HepG2 (cell line): ENCODE measurements around the gene LAMA5. TPM values are rescaled to one million over a fixed set of nuclear protein-coding genes. Genes with fewer than 3 reads are reported as not detected.

Experiments used
- ARNTL ChIP-seq: sonication (generic); formaldehyde crosslinking; IDR thresholded peaks from 2 replicates; pipeline ENCODE4 v1.4.0; 2020; ENCODE audit warnings: mild to moderate bottlenecking, missing genetic modification reagents
- CCAR2 ChIP-seq: fragments of 200-400 bp; formaldehyde crosslinking; optimal IDR thresholded peaks from 2 replicates; pipeline ENCODE3; 2018; ENCODE audit warnings: low read depth, mild to moderate bottlenecking, low read length, moderate library complexity
- GATAD2A ChIP-seq: IDR thresholded peaks from 2 replicates; pipeline ENCODE4 v1.6.1; 2016
- HCFC1 ChIP-seq: fragments of 150-350 bp; IDR thresholded peaks from 2 replicates; pipeline ENCODE4 v1.6.1; 2014; ENCODE audit warnings: low read depth, low read length
- HDAC2 ChIP-seq: sonication (generic); formaldehyde crosslinking; IDR thresholded peaks from 2 replicates; pipeline ENCODE4 v1.4.0; 2020; ENCODE audit warnings: missing genetic modification reagents
- HOXA5 ChIP-seq: sonication (generic); formaldehyde crosslinking; IDR thresholded peaks from 2 replicates; pipeline ENCODE4 v1.4.0; 2020; ENCODE audit warnings: missing genetic modification reagents
- LCORL ChIP-seq, 2 experiments: fragments of 450-650 bp in 1 of 2; sonication (generic) in 1 of 2; formaldehyde crosslinking in 1 of 2; IDR thresholded peaks; 2 replicates each; pipeline versions ENCODE4 v1.5.0 to v1.6.1; 2017 to 2020; ENCODE audit warnings: antibody characterized with exemption in 1 of 2, missing genetic modification reagents in 1 of 2
- NFE2 ChIP-seq: sonication (generic); formaldehyde crosslinking; IDR thresholded peaks from 2 replicates; pipeline ENCODE4 v1.4.0; 2020; ENCODE audit warnings: missing genetic modification reagents
- NR2F2 ChIP-seq: IDR thresholded peaks from 2 replicates; pipeline ENCODE4 v1.6.1; 2012; ENCODE audit warnings: low read depth, inconsistent platforms, borderline replicate concordance
- ONECUT2 ChIP-seq: sonication (generic); formaldehyde crosslinking; IDR thresholded peaks from 2 replicates; pipeline ENCODE4 v1.4.0; 2020; ENCODE audit warnings: missing genetic modification reagents
- PAWR ChIP-seq: sonication (generic); formaldehyde crosslinking; IDR thresholded peaks from 2 replicates; pipeline ENCODE4 v1.4.0; 2020; ENCODE audit warnings: missing genetic modification reagents, mild to moderate bottlenecking, borderline replicate concordance
- SMARCE1 ChIP-seq: fragments of 450-650 bp; IDR thresholded peaks from 2 replicates; pipeline ENCODE4 v1.6.1; 2017; ENCODE audit warnings: borderline replicate concordance
- SRSF9 ChIP-seq: fragments of 200-400 bp; formaldehyde crosslinking; IDR thresholded peaks from 2 replicates; pipeline ENCODE4 v1.6.1; 2018; ENCODE audit warnings: borderline replicate concordance, mild to moderate bottlenecking, low read depth, low read length; ENCODE audit not compliant: insufficient read depth, poor library complexity, severe bottlenecking
- TBX2 ChIP-seq: sonication (generic); formaldehyde crosslinking; IDR thresholded peaks from 2 replicates; pipeline ENCODE4 v1.5.0; 2020; ENCODE audit warnings: missing genetic modification reagents, mild to moderate bottlenecking, borderline replicate concordance
- ZKSCAN1 ChIP-seq: fragments of 150-350 bp; IDR thresholded peaks from 2 replicates; pipeline ENCODE4 v1.6.1; 2014; ENCODE audit warnings: low read length
- ZNF124 ChIP-seq: sonication (generic); formaldehyde crosslinking; IDR thresholded peaks from 2 replicates; pipeline ENCODE4 v1.4.0; 2020; ENCODE audit warnings: missing genetic modification reagents
- ZNF143 ChIP-seq: sonication (generic); formaldehyde crosslinking; IDR thresholded peaks from 2 replicates; pipeline ENCODE4 v1.4.0; 2020; ENCODE audit warnings: missing genetic modification reagents
- ZNF552 ChIP-seq: sonication (generic); formaldehyde crosslinking; IDR thresholded peaks from 2 replicates; pipeline ENCODE4 v1.9.0; 2022; ENCODE audit warnings: missing genetic modification reagents, mild to moderate bottlenecking, borderline replicate concordance
- ZNF564 ChIP-seq: sonication (generic); formaldehyde crosslinking; IDR thresholded peaks from 2 replicates; pipeline ENCODE4 v1.8.1; 2023; ENCODE audit warnings: mild to moderate bottlenecking, missing genetic modification reagents
- ZNF614 ChIP-seq: IDR thresholded peaks from 2 replicates; pipeline ENCODE4 v1.6.1; 2018; ENCODE audit warnings: missing biosample characterization, missing genetic modification reagents, inconsistent platforms, borderline replicate concordance
- ZNF776 ChIP-seq: sonication (generic); formaldehyde crosslinking; IDR thresholded peaks from 2 replicates; pipeline ENCODE4 v1.4.0; 2020; ENCODE audit warnings: mild to moderate bottlenecking, missing genetic modification reagents
- polyA plus RNA-seq, 8 experiments: library from polyadenylated mRNA; depleted of rRNA in 3 of 8; stranded (reverse) in 7 of 8; unstranded in 1 of 8; fragments of >200 nt; fragmentation: Illumina TruSeq in 4 of 8; extraction: Trizol in 4 of 8; gene quantifications; 2 replicates each; pipeline versions ENCODE4 v1.2.1 to v1.2.3, GENCODE V29; 2011 to 2016; ENCODE audit warnings: low read depth in 4 of 8, missing spikeins in 1 of 8, mixed read lengths in 1 of 8; ENCODE audit not compliant: insufficient read depth in 1 of 8
- total RNA-seq, 5 experiments: library from RNA; depleted of rRNA; stranded (reverse); fragments of >200 nt; fragmentation: Illumina TruSeq; extraction: Trizol; gene quantifications; 2 replicates each; pipeline ENCODE4 v1.2.3, GENCODE V29; 2016; ENCODE audit warnings: low read depth in 1 of 5
- TF ChIP-seq, protein P1 (sequence below): sonication (generic); formaldehyde crosslinking; IDR thresholded peaks from 2 replicates; pipeline ENCODE4 v1.8.0; 2022; ENCODE audit warnings: mild to moderate bottlenecking, missing genetic modification reagents
- TF ChIP-seq, protein P2 (sequence below): IDR thresholded peaks from 2 replicates; pipeline ENCODE4 v1.4.0; 2020; ENCODE audit warnings: mild to moderate bottlenecking, missing genetic modification reagents
- TF ChIP-seq, protein P3 (sequence below): sonication (generic); formaldehyde crosslinking; IDR thresholded peaks from 2 replicates; pipeline ENCODE4 v1.9.0; 2022; ENCODE audit warnings: missing genetic modification reagents, mild to moderate bottlenecking, borderline replicate concordance

The LAMA5 gene
- total and polyA plus RNA-seq, 2 of the 13 experiments (the other 11 are each of a cell fraction or from before 2014, with no cell fraction given) = 21.0 to 44.7 TPM

DNA sequence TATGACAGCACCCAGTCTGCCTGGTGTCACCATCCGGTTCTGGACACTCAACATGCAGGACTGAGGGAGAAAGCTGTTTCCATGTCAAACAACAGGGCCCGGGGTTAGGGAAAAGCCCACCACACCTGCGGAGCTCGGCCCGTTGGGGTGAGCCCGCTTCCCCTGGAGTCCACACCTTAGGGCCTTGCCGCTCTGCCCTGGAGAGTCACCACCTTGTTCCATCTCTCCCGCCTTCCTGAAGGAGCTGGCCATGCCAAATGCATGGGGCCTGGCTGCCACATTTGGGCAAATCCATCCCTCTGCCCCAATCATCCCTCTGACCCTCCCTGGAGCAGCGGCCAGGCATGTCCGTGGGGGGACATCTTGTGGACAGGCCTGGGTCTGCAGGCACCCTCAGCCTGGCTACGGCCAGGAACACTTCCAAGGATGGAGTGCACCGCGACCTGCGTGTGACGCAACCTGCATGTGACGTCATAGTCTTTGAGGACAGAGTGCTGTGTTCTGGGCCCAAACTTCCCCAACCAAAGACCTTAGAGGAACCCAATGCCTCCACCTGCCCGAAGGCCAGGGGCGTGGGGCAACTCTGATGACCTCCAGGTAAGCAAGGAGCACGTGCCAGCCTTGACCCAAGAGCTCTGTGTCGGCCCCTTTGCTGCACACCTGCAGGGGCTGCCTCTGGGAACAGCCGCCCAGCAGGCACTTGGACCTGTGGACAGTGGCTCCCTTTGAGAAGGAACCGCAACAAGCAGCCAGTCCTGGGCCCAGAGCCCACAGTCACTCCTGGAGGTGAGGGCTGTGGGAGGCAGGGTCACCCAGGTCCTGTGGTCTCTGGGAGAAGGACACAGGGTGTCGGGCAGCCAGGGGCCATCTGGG lies 38.2 kb upstream of the LAMA5 start (continued):
- TF ChIP-seq CCAR2 (no peak), ZNF776 (no peak), HDAC2 (peak; percentile 59; the same call in 1 of the 2 replicates), ZNF143 (CRISPR knock-in tag) (peak; percentile 50; the same call in 1 of the 2 replicates), NFE2 (CRISPR knock-in tag) (no peak), ZKSCAN1 (no peak), ZNF124 (0 out of 2 replicates have a peak, but pooled peaks have one; percentile 36), ONECUT2 (no peak), HCFC1 (no peak; the same call in 1 of the 2 replicates), ZNF614 (CRISPR knock-in tag) (peak; percentile 34; the same call in 1 of the 2 replicates), GATAD2A (CRISPR knock-in tag) (peak; percentile 81), SRSF9 (no peak), TBX2 (CRISPR knock-in tag) (no peak), SMARCE1 (no peak), NR2F2 (no peak), ARNTL (CRISPR knock-in tag) (no peak), LCORL (IDR thresholded peaks at IDR 0.05) (no peak), LCORL (CRISPR knock-in tag; IDR thresholded peaks at IDR 0.05) (peak; percentile 54; the same call in 1 of the 2 replicates), HOXA5 (CRISPR knock-in tag) (no peak), ZNF552 (peak; percentile 56; the same call in 1 of the 2 replicates), ZNF564 (CRISPR knock-in tag) (no peak), PAWR (CRISPR knock-in tag) (no peak)
- TF ChIP-seq, protein P1, sequence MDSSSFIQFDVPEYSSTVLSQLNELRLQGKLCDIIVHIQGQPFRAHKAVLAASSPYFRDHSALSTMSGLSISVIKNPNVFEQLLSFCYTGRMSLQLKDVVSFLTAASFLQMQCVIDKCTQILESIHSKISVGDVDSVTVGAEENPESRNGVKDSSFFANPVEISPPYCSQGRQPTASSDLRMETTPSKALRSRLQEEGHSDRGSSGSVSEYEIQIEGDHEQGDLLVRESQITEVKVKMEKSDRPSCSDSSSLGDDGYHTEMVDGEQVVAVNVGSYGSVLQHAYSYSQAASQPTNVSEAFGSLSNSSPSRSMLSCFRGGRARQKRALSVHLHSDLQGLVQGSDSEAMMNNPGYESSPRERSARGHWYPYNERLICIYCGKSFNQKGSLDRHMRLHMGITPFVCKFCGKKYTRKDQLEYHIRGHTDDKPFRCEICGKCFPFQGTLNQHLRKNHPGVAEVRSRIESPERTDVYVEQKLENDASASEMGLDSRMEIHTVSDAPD = no peak
- TF ChIP-seq, protein P2, sequence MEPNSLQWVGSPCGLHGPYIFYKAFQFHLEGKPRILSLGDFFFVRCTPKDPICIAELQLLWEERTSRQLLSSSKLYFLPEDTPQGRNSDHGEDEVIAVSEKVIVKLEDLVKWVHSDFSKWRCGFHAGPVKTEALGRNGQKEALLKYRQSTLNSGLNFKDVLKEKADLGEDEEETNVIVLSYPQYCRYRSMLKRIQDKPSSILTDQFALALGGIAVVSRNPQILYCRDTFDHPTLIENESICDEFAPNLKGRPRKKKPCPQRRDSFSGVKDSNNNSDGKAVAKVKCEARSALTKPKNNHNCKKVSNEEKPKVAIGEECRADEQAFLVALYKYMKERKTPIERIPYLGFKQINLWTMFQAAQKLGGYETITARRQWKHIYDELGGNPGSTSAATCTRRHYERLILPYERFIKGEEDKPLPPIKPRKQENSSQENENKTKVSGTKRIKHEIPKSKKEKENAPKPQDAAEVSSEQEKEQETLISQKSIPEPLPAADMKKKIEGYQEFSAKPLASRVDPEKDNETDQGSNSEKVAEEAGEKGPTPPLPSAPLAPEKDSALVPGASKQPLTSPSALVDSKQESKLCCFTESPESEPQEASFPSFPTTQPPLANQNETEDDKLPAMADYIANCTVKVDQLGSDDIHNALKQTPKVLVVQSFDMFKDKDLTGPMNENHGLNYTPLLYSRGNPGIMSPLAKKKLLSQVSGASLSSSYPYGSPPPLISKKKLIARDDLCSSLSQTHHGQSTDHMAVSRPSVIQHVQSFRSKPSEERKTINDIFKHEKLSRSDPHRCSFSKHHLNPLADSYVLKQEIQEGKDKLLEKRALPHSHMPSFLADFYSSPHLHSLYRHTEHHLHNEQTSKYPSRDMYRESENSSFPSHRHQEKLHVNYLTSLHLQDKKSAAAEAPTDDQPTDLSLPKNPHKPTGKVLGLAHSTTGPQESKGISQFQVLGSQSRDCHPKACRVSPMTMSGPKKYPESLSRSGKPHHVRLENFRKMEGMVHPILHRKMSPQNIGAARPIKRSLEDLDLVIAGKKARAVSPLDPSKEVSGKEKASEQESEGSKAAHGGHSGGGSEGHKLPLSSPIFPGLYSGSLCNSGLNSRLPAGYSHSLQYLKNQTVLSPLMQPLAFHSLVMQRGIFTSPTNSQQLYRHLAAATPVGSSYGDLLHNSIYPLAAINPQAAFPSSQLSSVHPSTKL = 0 out of 2 replicates have a peak, but pooled peaks have one; percentile 29
- TF ChIP-seq, protein P3, sequence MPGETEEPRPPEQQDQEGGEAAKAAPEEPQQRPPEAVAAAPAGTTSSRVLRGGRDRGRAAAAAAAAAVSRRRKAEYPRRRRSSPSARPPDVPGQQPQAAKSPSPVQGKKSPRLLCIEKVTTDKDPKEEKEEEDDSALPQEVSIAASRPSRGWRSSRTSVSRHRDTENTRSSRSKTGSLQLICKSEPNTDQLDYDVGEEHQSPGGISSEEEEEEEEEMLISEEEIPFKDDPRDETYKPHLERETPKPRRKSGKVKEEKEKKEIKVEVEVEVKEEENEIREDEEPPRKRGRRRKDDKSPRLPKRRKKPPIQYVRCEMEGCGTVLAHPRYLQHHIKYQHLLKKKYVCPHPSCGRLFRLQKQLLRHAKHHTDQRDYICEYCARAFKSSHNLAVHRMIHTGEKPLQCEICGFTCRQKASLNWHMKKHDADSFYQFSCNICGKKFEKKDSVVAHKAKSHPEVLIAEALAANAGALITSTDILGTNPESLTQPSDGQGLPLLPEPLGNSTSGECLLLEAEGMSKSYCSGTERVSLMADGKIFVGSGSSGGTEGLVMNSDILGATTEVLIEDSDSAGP (CRISPR knock-in tag) = peak; percentile 84
